GM18498 (cell line): ENCODE data around the gene METRN.
"Not testable (repeated sequence)": the region's sequence is repeated elsewhere in the genome, so short reads cannot be mapped to it uniquely, and the experiment has no call there.

Source experiments
- ATAC-seq: cut with Tn5 transposase; IDR thresholded peaks from one replicate; pipeline ENCODE4 v1.9.1; 2021; ENCODE audit warnings: mild to moderate bottlenecking, moderate library complexity; ENCODE audit not compliant: unreplicated experiment

The METRN gene

DNA sequence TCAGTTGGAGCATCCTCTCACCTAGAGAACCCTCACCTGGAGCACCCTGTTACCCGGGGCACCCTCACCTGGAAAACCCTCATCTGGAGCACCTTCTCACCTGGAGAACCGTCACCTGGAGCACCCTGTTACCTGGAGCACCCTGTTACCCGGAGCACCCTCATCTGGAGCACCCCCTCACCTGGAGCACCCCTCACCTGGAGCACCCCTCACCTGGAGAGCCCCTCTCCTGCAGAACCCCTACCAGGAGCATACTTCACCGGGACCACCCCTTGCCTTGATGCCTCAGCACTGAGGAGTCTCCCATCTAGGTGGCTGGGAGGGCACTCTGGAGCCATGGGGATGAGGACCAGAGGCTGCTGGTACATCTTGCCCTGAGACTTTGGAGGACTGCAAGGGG lies 6.0 kb upstream of the METRN start:
- ATAC-seq, result no peak

DNA sequence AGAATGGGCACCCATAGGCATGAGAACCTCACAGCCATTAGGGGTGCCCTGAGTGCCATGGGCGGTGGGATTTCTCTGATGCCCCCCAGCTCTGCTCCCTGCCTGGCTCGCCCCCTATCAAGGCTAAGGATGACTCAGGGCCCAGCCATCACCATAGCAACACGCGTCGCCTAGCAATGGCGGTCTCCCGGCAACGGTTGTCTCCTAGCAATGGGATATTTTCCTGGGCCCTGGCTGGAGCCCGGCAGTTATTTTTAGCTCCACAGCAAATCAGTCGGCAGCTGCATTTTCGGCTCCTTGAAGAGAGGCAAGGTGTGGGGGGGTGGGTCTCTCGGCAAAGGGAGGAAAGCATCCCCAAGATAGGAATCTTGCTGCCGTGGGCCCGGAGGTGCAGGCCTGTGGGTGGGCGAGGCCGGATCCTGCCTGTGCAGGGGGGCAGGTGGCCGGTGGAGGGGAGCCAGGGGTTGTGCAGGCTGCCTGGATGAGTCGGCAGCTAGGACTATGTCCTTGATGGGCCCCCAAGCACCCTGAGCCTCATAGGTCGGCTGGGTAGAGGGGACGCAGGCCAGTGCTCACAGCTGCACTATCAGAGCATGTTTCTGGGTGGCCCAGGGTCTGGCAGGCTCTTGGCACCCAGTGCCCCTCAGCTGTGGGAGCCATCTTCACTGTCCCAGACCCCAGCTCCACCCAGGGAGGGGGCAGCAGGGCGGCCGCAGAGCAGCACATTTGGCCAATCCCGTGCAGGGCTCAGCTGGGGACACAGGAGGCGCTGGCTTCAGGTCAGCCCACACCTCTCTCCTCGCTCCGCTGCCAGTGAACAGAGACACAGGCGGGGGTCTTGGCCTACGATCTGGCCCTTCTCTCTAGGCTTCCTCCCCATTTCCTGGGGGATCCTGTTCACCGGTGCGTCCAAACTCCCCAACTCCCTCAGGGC lies 5.1 kb upstream of the METRN start:
- ATAC-seq, result no peak

DNA sequence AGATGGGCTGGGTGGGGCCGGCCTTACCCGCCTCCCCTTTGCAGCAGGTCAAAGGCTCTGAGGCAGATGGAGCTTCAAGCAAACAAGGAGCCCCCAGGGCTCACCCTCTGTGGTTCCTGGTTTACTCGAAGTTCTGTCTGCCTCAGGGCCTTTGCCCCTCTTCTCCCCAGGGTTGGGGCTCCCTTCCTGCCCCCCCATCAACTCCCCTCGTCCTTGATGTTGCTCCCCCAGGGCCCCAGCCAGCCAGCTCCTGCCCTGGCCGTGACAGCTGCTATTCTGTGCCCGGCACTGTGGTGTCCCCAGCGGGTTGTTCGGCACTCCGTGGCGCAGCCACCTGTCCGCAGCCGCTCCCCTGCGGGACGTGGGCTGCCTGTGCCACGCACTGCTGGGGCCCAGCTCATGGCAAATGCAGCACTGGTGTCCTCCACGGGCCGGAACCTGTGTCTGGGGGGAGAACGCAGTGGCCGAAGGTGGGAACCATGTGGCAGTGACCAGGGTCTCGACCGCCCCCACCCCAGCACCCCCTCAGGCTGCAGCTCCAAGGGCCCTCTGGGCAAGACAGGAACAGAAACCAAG lies 4.3 kb upstream of the METRN start:
- no peak for ATAC-seq

DNA sequence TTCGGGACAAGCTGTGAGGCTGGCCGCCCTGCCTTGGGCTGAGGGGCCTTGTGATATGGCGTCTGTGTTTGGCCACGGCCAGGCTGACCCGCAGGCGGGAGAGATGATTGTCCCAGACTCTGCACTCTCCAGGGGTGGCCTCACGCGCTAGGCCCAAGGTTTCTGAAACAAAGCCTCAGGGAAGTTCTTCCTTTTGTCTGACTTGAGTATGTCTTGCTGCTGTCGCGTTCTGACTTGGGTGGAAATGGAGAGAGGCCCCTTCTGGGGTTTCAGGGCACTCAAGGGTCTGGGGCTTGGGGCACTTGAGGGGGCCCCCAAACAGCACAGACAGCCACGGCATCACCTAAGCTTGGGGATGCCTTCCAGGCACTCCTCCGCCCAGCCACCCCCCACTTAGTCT lies 3.8 kb upstream of the METRN start:
- no peak for ATAC-seq

DNA sequence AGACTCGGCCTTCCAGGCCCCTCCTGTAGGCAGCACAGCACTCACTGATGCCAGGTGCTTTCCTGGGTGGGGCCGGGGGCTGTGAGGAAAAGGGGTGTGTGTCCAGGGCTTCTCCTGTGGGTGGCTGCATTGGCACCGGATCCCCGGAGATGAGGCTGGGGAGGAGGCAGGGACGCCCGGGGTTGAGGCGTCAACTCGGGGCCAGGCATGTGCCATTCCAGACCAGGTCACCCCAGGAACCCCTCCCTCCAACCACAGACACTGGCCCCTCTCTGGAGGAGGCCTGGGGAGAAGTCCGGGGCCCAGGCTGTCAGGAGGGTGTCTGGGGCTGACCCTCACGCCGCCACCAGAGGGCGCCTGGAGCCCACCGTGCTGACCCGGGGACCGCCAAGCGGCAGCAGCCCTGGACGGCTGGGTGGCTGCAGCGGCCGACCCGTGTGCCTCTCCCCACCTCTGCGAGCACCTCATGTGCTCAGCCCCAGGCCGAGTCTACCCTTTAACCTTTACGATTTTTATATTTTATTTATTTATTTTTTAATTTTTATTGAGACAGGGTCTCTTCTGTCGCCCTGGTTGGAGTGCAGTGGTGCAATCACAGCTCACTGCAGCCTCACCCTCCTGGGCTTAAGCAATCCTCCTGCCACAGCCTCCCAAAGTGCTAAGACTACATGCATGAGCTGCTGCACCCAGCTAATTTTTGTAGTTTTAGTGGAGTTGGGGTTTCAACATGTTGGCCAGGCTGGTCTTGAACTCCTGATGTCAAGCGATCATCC lies 3.2 kb upstream of the METRN start:
- ATAC-seq, result peak; percentile 42

DNA sequence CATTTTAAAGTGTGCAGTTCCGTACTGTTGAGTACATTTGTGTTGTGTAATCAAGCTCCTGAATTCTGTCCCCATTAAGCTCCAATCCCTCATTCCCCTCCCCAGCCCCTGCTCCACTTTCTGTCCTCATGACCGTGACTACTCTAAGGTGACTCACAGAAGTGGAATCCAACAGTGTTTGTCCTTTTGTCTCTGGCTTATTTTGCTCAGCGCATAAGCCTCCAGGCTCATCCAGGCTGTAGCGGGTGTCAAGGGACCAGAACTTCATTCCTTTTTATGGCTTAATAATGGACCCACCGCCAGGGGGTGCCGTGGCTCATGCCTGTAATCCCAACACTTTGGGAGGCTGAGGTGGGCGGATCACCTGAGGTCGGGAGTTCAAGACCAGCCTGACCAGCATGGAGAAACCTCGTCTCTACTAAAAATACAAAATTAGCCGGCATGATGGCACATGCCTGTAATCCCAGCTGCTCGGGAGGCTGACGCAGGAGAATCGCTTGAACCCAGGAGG lies 2.1 kb upstream of the METRN start:
- ATAC-seq, result not testable (repeated sequence)

DNA sequence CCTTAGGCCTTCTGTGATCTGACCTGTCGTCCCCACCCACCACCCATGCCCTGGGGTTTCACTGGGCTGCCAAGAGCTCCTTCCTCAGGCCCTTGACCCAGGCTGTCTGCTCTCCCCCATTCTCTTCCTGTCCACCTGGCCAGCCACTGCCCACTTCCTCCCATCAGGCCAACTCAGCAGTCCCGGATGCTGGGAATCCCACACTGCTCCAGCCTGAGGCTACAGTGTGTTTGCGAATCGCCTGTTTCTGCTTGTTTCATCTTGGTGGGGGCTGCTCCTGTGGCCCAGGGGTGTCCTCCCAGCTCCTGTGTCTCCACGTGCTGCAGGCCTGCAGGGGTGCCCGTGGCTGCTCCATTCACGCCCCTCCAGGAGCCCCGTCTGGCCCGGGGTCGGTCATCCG lies 839 bp upstream of the METRN start:
- ATAC-seq, result no peak

DNA sequence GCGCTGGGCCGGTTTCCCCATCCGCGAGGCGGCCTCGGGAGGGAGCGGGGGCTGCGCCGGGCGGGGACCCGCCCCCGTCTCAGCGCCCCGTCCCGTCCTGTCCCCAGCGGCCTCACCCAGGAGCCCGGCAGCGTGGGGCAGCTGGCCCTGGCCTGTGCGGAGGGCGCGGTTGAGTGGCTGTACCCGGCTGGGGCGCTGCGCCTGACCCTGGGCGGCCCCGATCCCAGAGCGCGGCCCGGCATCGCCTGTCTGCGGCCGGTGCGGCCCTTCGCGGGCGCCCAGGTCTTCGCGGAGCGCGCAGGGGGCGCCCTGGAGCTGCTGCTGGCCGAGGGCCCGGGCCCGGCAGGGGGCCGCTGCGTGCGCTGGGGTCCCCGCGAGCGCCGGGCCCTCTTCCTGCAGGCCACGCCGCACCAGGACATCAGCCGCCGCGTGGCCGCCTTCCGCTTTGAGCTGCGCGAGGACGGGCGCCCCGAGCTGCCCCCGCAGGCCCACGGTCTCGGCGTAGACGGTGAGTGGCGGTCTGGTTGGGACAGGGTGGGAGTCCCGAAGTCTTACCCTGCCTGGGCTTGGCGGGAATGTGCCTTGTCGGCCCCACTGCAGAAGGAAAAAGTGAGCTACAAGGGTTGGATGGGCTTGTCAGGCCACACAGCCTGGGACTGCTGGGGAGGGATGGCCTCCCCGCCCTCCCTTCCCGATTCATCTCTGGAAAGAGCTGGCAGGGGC lies 720 bp downstream of the METRN start:
- ATAC-seq, result peak; percentile 14

DNA sequence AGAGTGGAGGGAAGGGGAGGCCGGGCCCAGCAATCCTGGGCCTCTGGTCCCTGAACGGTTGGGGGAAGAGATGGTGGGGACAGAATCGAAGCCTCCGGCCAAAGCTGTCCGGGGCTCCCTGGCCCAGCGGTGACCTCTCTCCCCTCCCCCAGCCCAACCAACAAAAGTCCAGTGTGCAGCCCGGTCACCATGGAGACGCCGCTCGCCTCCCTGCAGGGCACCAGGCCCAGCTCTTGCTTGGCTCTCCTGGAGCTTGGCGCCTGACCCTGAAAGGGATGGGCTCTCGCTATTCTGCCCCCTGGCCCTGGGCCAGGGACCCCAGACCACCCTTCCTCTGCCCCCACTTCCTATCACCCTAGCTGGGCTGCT lies 1.3 kb downstream of the METRN start:
- no peak for ATAC-seq

DNA sequence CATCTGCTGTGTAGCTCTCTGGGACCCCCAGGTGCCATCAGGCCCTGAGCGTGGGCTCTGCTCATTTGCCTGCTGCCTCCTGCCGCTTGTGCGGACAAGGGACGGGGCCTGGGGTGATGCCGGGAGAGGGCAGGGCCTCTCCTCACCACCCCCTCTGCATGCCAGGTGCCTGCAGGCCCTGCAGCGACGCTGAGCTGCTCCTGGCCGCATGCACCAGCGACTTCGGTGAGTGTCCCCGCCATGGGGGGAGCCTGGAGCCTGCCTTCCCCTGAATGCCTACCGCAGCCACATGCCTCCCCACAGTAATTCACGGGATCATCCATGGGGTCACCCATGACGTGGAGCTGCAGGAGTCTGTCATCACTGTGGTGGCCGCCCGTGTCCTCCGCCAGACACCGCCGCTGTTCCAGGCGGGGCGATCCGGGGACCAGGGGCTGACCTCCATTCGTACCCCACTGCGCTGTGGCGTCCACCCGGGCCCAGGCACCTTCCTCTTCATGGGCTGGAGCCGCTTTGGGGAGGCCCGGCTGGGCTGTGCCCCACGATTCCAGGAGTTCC lies 1.9 kb downstream of the METRN start:
- no peak for ATAC-seq

DNA sequence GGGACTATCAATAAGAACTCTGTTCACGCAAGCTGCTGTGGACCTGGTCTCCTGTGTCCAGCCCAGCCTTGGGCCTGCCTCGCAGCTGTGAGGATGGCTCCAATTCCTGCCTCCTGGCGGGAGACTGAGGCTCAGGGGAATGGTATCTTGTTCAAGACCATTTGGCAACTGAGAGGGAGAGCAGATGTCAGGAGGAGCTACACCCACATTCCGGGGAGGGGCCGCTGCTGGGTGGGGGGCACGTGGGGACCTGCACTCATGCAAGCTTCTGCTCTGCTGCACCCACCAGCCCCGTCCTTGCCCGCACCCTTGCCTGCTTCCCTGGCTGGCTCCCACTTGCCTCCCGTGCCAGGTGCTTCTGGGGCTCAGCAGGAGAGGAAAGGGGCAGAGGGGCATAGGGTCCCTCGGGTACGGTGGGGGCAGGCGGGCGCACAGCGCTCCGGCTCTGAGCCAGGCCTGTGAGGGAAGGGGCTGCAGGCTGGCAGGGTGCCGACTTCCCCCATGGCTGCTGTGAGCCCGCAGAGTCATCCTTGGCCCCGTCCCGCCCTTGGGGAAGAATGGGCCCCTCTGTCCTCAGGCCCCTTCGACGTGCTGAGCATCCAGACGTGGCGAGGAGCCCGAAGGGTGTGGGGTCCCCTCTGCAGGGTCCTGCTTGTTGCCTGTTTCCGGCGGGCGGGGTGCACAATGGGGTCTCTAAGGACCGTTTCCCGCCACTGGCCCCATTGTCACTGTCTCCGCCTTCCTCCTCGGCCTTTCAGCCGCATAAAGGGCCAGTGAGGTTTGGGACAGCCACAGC lies 2.7 kb downstream of the METRN start:
- no peak for ATAC-seq

DNA sequence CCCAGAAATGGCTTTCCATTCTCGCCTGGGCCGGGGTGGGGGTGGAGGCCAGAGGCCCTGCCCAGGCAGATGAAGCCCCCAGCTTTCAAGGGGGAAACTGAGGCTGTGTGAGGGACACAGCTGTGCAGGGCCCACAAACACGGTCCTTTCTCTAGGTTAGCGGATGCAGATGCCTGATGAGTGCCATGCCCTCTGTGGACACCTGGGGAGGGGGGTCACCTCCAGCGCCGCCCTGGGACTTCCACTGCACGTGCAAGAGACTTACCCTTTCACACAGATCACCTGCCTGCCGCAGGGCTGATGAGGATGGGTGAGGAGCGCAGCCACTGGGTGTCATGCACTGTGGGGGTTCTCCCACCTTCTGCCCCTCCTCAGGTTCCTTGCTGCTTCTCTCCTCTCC lies 3.5 kb downstream of the METRN start:
- no peak for ATAC-seq

DNA sequence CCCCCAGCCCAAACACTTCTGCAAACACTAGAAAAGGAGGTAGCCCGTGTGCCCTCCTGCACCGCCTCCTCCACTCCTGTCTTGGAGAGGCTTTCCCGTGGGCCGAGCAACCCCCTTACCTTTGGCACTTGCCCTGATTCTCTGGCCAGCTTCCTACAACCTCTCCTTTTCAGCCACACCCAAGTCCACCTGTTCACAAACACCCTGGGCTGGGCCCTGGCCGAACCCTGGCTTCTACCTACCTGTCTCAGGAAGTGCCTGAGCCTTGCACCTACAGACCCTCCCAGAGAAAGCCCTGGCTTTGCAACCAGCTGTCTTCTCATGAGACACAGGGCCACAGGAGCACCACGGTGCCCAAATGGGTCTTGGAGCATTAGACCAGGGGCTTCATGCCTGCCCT lies 4.0 kb downstream of the METRN start:
- ATAC-seq, result no peak

DNA sequence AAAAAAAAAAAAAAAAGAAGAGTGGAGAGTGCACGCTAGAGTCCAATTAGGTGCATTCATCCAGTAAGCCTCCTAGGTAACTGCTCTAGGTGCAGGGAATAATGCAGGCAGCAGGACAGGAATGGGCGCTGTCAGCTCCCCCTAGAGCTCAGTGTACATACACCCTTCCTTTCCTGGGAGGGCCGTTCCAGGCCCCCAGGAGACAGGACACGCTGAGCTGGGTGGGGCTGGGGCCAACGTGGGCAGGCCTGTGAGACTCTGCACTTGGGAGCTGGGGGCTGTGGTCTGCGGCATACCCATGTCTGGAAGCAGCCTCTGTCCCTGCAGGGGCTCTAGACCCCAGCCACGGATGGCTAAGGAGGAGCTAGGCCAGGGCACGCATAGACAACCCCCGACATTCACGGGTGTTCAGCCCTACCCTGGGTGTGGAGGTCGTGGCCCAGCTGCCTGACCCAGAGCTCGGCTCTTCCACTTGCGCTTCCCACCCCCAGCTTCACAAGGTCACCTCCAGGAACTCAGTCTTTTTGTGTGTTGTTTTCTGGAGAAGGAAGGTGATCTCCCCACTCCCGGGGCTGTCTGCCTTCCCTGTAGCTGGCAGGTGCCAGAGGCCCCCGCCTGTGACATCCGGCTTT lies 5.0 kb downstream of the METRN start:
- ATAC-seq, result no peak

DNA sequence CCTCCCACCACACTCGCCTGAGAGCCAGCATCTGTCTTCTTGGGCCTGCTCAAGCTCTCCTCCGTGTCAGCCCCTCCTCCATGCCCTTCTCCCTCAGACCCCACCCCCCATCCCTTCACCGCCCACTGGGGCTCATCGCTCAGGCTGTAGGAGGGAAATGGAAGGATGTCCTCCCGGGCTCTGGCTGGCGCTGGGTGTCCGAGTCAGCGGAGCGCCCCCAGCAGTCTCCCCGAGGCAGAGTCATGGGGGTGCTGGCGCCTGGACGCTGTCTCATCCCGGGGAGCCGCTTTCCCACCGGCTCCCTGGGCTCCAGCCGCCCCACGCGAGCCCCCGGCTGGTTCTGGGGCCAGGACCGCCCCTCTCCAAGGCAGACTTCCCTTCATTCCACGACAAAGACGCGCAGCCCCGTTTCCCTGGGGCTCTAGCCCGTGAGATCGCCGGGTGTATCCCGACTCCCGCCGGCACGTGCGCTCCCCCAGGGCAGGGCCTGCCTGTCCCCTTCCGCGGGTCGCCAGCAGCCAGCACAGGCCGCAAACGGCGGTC lies 5.6 kb downstream of the METRN start:
- ATAC-seq, result peak; percentile 20

DNA sequence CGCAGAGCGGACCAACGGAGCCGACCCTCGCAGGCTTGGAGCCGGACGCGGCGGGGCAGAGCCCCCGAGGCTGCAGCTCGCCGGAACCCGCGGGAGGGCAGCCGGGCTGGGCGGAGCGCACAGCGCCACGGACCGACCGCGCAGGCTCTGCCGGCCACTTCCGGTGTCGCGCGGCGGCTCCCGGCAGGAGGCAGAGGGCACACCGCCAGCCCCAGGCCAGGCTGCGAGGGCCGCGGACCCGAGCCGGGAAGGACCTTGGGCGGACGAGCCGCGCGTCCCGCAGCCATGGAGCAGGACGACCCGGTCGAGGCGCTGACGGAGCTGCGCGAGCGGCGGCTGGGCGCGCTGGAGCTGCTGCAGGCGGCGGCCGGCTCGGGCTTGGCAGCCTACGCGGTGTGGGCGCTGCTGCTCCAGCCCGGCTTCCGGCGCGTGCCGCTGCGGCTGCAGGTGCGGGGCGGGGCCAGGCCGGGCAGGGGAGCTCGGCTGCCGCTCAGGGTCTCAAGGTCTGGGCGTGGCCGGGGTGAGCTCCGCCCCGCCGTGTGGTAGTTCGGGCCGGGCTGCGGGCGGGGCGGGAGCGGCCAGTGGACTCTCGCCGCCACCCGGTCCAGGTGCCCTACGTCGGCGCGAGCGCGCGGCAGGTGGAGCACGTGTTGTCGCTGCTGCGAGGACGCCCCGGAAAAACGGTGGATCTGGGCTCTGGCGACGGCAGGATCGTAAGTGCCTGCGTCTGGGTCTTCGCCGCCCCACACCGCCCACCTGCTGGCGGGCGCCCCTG lies 6.3 kb downstream of the METRN start, which contains the start of gene ANTKMT:
ANTKMT (plus strand) TSS at position 157 of the 775 bp plus-strand sequence; CDS start at position 286, 129 bp downstream.
- ATAC-seq, result peak; percentile 82

DNA sequence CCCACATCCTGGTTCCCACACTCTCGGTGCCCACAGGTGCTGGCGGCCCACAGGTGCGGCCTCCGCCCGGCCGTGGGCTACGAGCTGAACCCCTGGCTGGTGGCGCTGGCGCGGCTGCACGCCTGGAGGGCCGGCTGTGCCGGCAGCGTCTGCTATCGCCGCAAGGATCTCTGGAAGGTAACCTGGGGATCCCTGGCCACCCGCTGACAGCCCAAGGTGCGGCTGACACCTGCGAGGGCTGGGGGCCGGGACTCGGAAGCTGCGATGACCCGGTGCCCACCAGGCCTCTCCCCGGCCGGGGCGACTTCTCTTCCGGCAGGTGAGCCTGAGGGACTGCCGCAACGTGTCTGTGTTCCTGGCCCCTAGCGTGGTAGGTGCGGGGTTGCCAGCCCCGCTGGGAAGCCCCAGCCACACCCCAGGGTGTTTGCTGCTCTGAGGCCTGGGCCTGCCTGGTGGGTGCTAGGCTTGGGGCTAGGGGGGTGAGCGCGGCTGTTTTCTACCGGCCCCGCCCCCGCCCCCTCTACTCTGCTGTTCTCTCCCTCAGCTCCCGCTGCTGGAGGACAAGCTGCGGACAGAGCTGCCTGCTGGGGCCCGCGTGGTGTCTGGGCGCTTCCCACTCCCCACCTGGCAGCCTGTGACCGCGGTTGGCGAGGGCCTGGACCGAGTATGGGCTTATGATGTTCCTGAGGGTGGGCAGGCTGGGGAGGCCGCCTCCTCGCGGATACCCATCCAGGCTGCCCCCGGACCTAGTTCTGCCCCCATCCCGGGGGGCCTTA lies 7.0 kb downstream of the METRN start:
- no peak for ATAC-seq
